ENCODE data around the gene MTLN. TPM values are rescaled to one million over a fixed set of nuclear protein-coding genes. Genes with fewer than 3 reads are reported as not detected.

Gene MTLN
- polyA plus RNA-seq, 1 donor (not counting 4 experiments of a cell fraction or from before 2014, with no cell fraction given) = 34.8 TPM

DNA sequence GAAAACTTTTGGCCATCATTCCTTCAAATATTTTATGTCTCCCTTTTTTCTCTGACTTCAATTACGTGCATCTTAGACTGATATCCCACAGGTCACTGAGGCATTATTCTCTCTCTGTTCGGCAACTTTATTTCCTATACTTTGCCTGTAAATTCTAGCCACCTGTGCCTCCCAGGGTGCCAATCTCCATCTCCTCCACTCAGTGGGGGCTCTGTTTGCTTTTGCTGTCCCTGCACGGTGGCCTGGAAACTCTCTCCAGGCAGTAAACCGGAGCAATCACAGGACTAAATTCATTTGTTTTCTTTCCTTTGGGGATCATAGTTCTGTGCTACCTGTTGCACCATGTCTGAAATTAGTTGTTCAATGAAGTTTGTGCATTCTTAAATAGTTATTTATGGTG is 9.6 kb upstream of the MTLN start:
- TF ChIP-seq EZH2 (IDR thresholded peaks at IDR 0.05; ENCODE audit: low read length) = no peak
- TF ChIP-seq, protein P1, sequence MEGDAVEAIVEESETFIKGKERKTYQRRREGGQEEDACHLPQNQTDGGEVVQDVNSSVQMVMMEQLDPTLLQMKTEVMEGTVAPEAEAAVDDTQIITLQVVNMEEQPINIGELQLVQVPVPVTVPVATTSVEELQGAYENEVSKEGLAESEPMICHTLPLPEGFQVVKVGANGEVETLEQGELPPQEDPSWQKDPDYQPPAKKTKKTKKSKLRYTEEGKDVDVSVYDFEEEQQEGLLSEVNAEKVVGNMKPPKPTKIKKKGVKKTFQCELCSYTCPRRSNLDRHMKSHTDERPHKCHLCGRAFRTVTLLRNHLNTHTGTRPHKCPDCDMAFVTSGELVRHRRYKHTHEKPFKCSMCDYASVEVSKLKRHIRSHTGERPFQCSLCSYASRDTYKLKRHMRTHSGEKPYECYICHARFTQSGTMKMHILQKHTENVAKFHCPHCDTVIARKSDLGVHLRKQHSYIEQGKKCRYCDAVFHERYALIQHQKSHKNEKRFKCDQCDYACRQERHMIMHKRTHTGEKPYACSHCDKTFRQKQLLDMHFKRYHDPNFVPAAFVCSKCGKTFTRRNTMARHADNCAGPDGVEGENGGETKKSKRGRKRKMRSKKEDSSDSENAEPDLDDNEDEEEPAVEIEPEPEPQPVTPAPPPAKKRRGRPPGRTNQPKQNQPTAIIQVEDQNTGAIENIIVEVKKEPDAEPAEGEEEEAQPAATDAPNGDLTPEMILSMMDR (optimal IDR thresholded peaks at IDR 0.05 in 1 of 3, IDR thresholded peaks at IDR 0.05 in 1 of 3, conservative IDR thresholded peaks at IDR 0.05 in 1 of 3; ENCODE audit: extremely low read depth in 1 of 3, insufficient read depth in 2 of 3, low read length in 3 of 3) = no peak
- H3K9ac ChIP-seq (ENCODE audit: control insufficient read depth, extremely low read depth, insufficient read depth, low read length) = no peak overlapping the region
- H3K4me1 ChIP-seq (ENCODE audit: control insufficient read depth, extremely low read depth, insufficient read depth, low read length) = peaks cover 9% of the 10 kb centered on the region
- FAIRE-seq (no peak), DNase-seq (ENCODE audit: low read depth, low spot score) (no peak)
- H3K79me2 ChIP-seq (ENCODE audit: control insufficient read depth, insufficient read depth, low read length) = no peaks in the 10 kb centered on the region
- no peak overlapping the region for H2AFZ ChIP-seq (ENCODE audit: control insufficient read depth, low read length)
- dilution Hi-C loops (cut with MboI; ENCODE audit: extremely low pct_ligation_motif_present, low sequenced_read_pairs) = no loop called here
- no peaks in the 10 kb centered on the region for H4K20me1 ChIP-seq (ENCODE audit: control insufficient read depth, extremely low read depth, insufficient read depth, low read length)
- H3K9me3 ChIP-seq (ENCODE audit: control insufficient read depth, low read depth, low read length) = no peaks in the 10 kb centered on the region
- H3K4me2 ChIP-seq (ENCODE audit: control insufficient read depth, extremely low read depth, insufficient read depth, low read depth, low read length) = no peak overlapping the region
- H3K27me3 ChIP-seq (ENCODE audit: control insufficient read depth, extremely low read depth, insufficient read depth, low read length) = no peaks in the 10 kb centered on the region
- no peaks in the 10 kb centered on the region for H3K36me3 ChIP-seq (ENCODE audit: control insufficient read depth in 2 of 2, extremely low read depth in 1 of 2, insufficient read depth in 2 of 2, low read length in 2 of 2)
- no peak overlapping the region for H3K27ac ChIP-seq (ENCODE audit: control insufficient read depth, insufficient read depth, low read length)
- no peaks in the 10 kb centered on the region for H3K9me1 ChIP-seq (ENCODE audit: control insufficient read depth, extremely low read depth, insufficient read depth, low read length)
- H3K4me3 ChIP-seq (ENCODE audit: control insufficient read depth in 2 of 3, extremely low read depth in 1 of 3, insufficient read depth in 2 of 3, low read depth in 1 of 3, low read length in 3 of 3) = no peak overlapping the region

DNA sequence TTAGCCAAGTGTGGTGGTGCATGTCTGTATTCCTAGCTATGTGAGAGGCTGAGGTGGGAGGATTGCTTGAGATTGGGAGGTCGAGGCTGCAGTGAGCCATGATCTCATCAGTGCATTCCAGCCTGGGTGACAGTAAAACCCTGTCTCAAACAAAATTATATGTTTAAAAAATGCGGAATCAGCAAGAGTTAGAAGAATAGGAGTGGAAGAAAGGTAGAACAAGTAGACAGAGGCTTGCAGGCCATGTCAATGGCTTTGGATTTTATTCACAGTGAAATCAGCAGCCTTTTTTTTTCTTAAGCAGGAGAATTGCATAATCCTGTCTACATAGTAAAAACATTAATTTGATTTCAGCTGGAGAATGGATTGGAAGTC is 7.8 kb upstream of the MTLN start:
- H3K27ac ChIP-seq (ENCODE audit: control insufficient read depth, insufficient read depth, low read length) = no peak overlapping the region
- no peaks in the 10 kb centered on the region for H3K27me3 ChIP-seq (ENCODE audit: control insufficient read depth, extremely low read depth, insufficient read depth, low read length)
- no peaks in the 10 kb centered on the region for H4K20me1 ChIP-seq (ENCODE audit: control insufficient read depth, extremely low read depth, insufficient read depth, low read length)
- H2AFZ ChIP-seq (ENCODE audit: control insufficient read depth, low read length) = no peak overlapping the region
- H3K4me1 ChIP-seq (ENCODE audit: control insufficient read depth, extremely low read depth, insufficient read depth, low read length) = peaks cover 9% of the 10 kb centered on the region
- no peak overlapping the region for H3K4me2 ChIP-seq (ENCODE audit: control insufficient read depth, extremely low read depth, insufficient read depth, low read depth, low read length)
- no peak overlapping the region for H3K9ac ChIP-seq (ENCODE audit: control insufficient read depth, extremely low read depth, insufficient read depth, low read length)
- H3K36me3 ChIP-seq (ENCODE audit: control insufficient read depth in 2 of 2, extremely low read depth in 1 of 2, insufficient read depth in 2 of 2, low read length in 2 of 2) = no peaks in the 10 kb centered on the region
- H3K9me3 ChIP-seq (ENCODE audit: control insufficient read depth, low read depth, low read length) = no peaks in the 10 kb centered on the region
- no peak overlapping the region for H3K4me3 ChIP-seq (ENCODE audit: control insufficient read depth in 2 of 3, extremely low read depth in 1 of 3, insufficient read depth in 2 of 3, low read depth in 1 of 3, low read length in 3 of 3)
- dilution Hi-C loops (cut with MboI; ENCODE audit: extremely low pct_ligation_motif_present, low sequenced_read_pairs) = no loop called here
- TF ChIP-seq EZH2 (IDR thresholded peaks at IDR 0.05; ENCODE audit: low read length) = no peak
- TF ChIP-seq, protein P1 (optimal IDR thresholded peaks at IDR 0.05 in 1 of 3, IDR thresholded peaks at IDR 0.05 in 1 of 3, conservative IDR thresholded peaks at IDR 0.05 in 1 of 3; ENCODE audit: extremely low read depth in 1 of 3, insufficient read depth in 2 of 3, low read length in 3 of 3) = no peak
- DNase-seq (ENCODE audit: low read depth, low spot score) (no peak), FAIRE-seq (no peak)
- no peaks in the 10 kb centered on the region for H3K9me1 ChIP-seq (ENCODE audit: control insufficient read depth, extremely low read depth, insufficient read depth, low read length)
- H3K79me2 ChIP-seq (ENCODE audit: control insufficient read depth, insufficient read depth, low read length) = no peaks in the 10 kb centered on the region
